Islet of Langerhans (tissue), 1 donor: ENCODE results near the gene PANX2.
"Not testable (repeated sequence)": the region's sequence is repeated elsewhere in the genome, so short reads cannot be mapped to it uniquely, and the experiment has no call there.

ENCODE experiments used
- FAIRE-seq: peaks from one replicate; lab custom pipeline; 2011; peaks lifted over from hg19 to GRCh38; lab: Jason Lieb, UNC

The PANX2 gene

GRCh38 chr22:50147258-50148165, 23.0 kb upstream of the PANX2 start:
- FAIRE-seq: not testable (repeated sequence)

- no peak for FAIRE-seq
These were observed 22.4 kb upstream of the PANX2 start for GRCh38 chr22:50148166-50148500.

- no peak for FAIRE-seq
These were observed 21.4 kb upstream of the PANX2 start for GRCh38 chr22:50148991-50149721.

- FAIRE-seq: no peak
These were observed 20.1 kb upstream of the PANX2 start for GRCh38 chr22:50150161-50151129.

GRCh38 chr22:50151571-50152537, 18.7 kb upstream of the PANX2 start:
- FAIRE-seq: no peak

GRCh38 chr22:50153056-50153755, 17.3 kb upstream of the PANX2 start:
- no peak for FAIRE-seq

- no peak for FAIRE-seq
These were observed 16.8 kb upstream of the PANX2 start for GRCh38 chr22:50153756-50154140.

GRCh38 chr22:50157709-50158375, 12.7 kb upstream of the PANX2 start:
- FAIRE-seq: no peak

GRCh38 chr22:50160947-50161346, 9.6 kb upstream of the PANX2 start:
- no peak for FAIRE-seq

- FAIRE-seq: no peak
These were observed 8.8 kb upstream of the PANX2 start for GRCh38 chr22:50161508-50162390.

GRCh38 chr22:50162391-50162956, 8.1 kb upstream of the PANX2 start:
- no peak for FAIRE-seq

GRCh38 chr22:50165436-50166123, 5.0 kb upstream of the PANX2 start:
- no peak for FAIRE-seq

GRCh38 chr22:50167689-50168489, 2.6 kb upstream of the PANX2 start:
- FAIRE-seq: no peak

GRCh38 chr22:50168490-50169180, 1.9 kb upstream of the PANX2 start:
- not testable (repeated sequence) for FAIRE-seq

GRCh38 chr22:50169181-50169759, 1.3 kb upstream of the PANX2 start:
- FAIRE-seq: no peak

- FAIRE-seq: no peak
These were observed 673 bp upstream of the PANX2 start for GRCh38 chr22:50169774-50170341.
